K562 (cell line): Measurements from ENCODE around the gene NSRP1. TPM values are rescaled to one million over a fixed set of nuclear protein-coding genes. Genes with fewer than 3 reads are reported as not detected.

Source experiments
- ATAC-seq: fragments of 200-7000 bp; cut with Tn5 transposase; 3 replicates; pipeline ENCODE4 v1.9.1; 2020; ENCODE audit warnings: moderate library complexity
- BruUV-seq: library from RNA; stranded (reverse); fragments of 400-500 nt; replicated peaks from 2 replicates; lab custom pipeline; 2021; lab: Mats Ljungman, UMichigan
- CTCF ChIA-PET: fragments of 300-600 bp; formaldehyde crosslinking; extraction: SDS; loops from one replicate; lab custom pipeline; 2021; ENCODE audit warnings: low intra/inter-chr PET ratio; lab: Yijun Ruan, JAX
- POLR2A ChIA-PET: fragments of 300-600, 350-650 bp; sonication (Branson Sonifier 250); formaldehyde crosslinking; extraction: SDS; loops from one replicate; lab custom pipeline; 2021; ENCODE audit warnings: antibody characterized with exemption, inconsistent platforms; lab: Yijun Ruan, JAX
- DNase-seq, 4 experiments: peaks; one replicate each; pipeline versions ENCODE4 v3.0.0 to v3.0.0-alpha.2; 2011 to 2018; ENCODE audit warnings: low spot score in 3 of 4, mixed read lengths in 3 of 4; ENCODE audit errors: extremely low read depth in 1 of 4
- FAIRE-seq: peaks from 2 replicates; lab custom pipeline; 2011; peaks lifted over from hg19 to GRCh38; lab: Jason Lieb, UNC
- H2AFZ ChIP-seq: 2 replicates; pipeline ENCODE4 v1.6.0; 2011; ENCODE audit warnings: low read depth, low read length, control low read depth, inconsistent platforms
- H3K27ac ChIP-seq: fragments of 200-600 bp; 3 replicates; pipeline ENCODE4 v1.8.0; 2011; ENCODE audit warnings: low read depth, mild to moderate bottlenecking, control low read depth, inconsistent platforms, low read length, moderate library complexity, mixed read lengths; ENCODE audit errors: extremely low read depth
- H3K27me3 ChIP-seq, 2 experiments: fragments of 300-600 bp in 1 of 2; 2 replicates in 1 of 2; 3 replicates in 1 of 2; pipeline versions ENCODE4 v1.6.0 to v1.8.0; 2011; ENCODE audit warnings: inconsistent platforms in 2 of 2, low read length in 2 of 2, mild to moderate bottlenecking in 1 of 2, mixed read lengths in 1 of 2, moderate library complexity in 1 of 2; ENCODE audit not compliant: control insufficient read depth in 2 of 2, insufficient read depth in 2 of 2
- H3K36me3 ChIP-seq: fragments of 300-600 bp; 3 replicates; pipeline ENCODE4 v1.8.0; 2011; ENCODE audit warnings: mild to moderate bottlenecking, low read length, inconsistent platforms; ENCODE audit not compliant: control insufficient read depth, insufficient read depth
- H3K4me1 ChIP-seq, 2 experiments: fragments of 200-600 bp in 1 of 2; replicated peaks in 1 of 2; 2 replicates in 1 of 2; 3 replicates in 1 of 2; pipeline versions ENCODE4 v1.5.1 to v1.8.0; 2011; ENCODE audit warnings: inconsistent platforms in 2 of 2, low read length in 2 of 2, mild to moderate bottlenecking in 1 of 2, mixed read lengths in 1 of 2, moderate library complexity in 1 of 2; ENCODE audit not compliant: control insufficient read depth in 2 of 2, insufficient read depth in 2 of 2
- H3K4me2 ChIP-seq: 2 replicates; pipeline ENCODE4 v1.6.1; 2011; ENCODE audit warnings: low read length, control low read depth, inconsistent platforms, mixed read lengths; ENCODE audit not compliant: insufficient read depth
- H3K4me3 ChIP-seq: fragments of 200-600 bp; sonication (generic), shearing (Covaris generic); 2 replicates; pipeline ENCODE4 v1.5.1; 2016; ENCODE audit warnings: control low read depth, inconsistent platforms
- H3K79me2 ChIP-seq: fragments of 200-600 bp; 3 replicates; pipeline ENCODE4 v1.8.0; 2011; ENCODE audit warnings: low read length, inconsistent platforms; ENCODE audit not compliant: control insufficient read depth, insufficient read depth
- H3K9ac ChIP-seq, 2 experiments: 2 replicates each; pipeline versions ENCODE4 v1.6.0 to v1.6.1; 2011; ENCODE audit warnings: low read depth in 2 of 2, low read length in 2 of 2, control low read depth in 1 of 2, inconsistent platforms in 1 of 2, mild to moderate bottlenecking in 1 of 2, mixed read lengths in 1 of 2; ENCODE audit not compliant: insufficient read depth in 1 of 2
- H3K9me1 ChIP-seq: one replicate; pipeline ENCODE4 v1.6.0; 2011; ENCODE audit warnings: inconsistent platforms, mild to moderate bottlenecking, low read length, moderate library complexity; ENCODE audit not compliant: control insufficient read depth, insufficient read depth
- H3K9me3 ChIP-seq: replicated peaks from 2 replicates; pipeline ENCODE4 v1.5.1; 2011; ENCODE audit warnings: low read depth, low read length, inconsistent platforms; ENCODE audit not compliant: control insufficient read depth, insufficient read depth
- H4K20me1 ChIP-seq: replicated peaks from 2 replicates; pipeline ENCODE4 v1.6.1; 2011; ENCODE audit warnings: low read length, inconsistent platforms, mixed read lengths; ENCODE audit not compliant: control insufficient read depth, insufficient read depth
- DMBX1 ChIP-seq: fragments of 250-450 bp; sonication (Bioruptor Pico); IDR thresholded peaks from 2 replicates; pipeline ENCODE4 v1.8.0; 2022; ENCODE audit warnings: inconsistent platforms, mild to moderate bottlenecking, moderate library complexity, borderline replicate concordance
- GATAD2B ChIP-seq: fragments of 450-650 bp; IDR thresholded peaks from 2 replicates; pipeline ENCODE4 v1.6.1; 2017; ENCODE audit warnings: mild to moderate bottlenecking, borderline replicate concordance
- IFI16 ChIP-seq: fragments of 250-450 bp; sonication (Bioruptor Pico); IDR thresholded peaks from 2 replicates; pipeline ENCODE4 v2.1.2; 2022; ENCODE audit warnings: mild to moderate bottlenecking, inconsistent platforms
- JUNB ChIP-seq: fragments of 450-650 bp; formaldehyde crosslinking; conservative IDR thresholded peaks from 2 replicates; pipeline ENCODE4 v1.4.0; 2020; ENCODE audit warnings: mild to moderate bottlenecking
- NBN ChIP-seq: fragments of 450-650 bp; IDR thresholded peaks from 2 replicates; pipeline ENCODE4 v1.6.1; 2016; ENCODE audit warnings: low read depth, mild to moderate bottlenecking
- NCOA6 ChIP-seq: fragments of 450-650 bp; IDR thresholded peaks from 2 replicates; pipeline ENCODE4 v1.6.1; 2017; ENCODE audit warnings: mild to moderate bottlenecking
- NFIC ChIP-seq: fragments of 450-650 bp; IDR thresholded peaks from 2 replicates; pipeline ENCODE4 v1.6.1; 2017; ENCODE audit warnings: mild to moderate bottlenecking, inconsistent platforms
- POLR2AphosphoS5 ChIP-seq: IDR thresholded peaks from 2 replicates; pipeline ENCODE4 v1.6.1; 2011; ENCODE audit warnings: mild to moderate bottlenecking, low read depth, low read length, moderate library complexity; ENCODE audit not compliant: control insufficient read depth, insufficient read depth
- PTTG1 ChIP-seq: fragments of 450-650 bp; IDR thresholded peaks from 2 replicates; pipeline ENCODE4 v1.6.1; 2016; ENCODE audit warnings: low read depth, mild to moderate bottlenecking, missing genetic modification characterization, missing compliant biosample characterization
- SMAD3 ChIP-seq: fragments of 450-650 bp; formaldehyde crosslinking; conservative IDR thresholded peaks from 2 replicates; pipeline ENCODE4 v1.4.0; 2020; ENCODE audit warnings: mild to moderate bottlenecking
- U2AF1 ChIP-seq: fragments of 200-400 bp; formaldehyde crosslinking; optimal IDR thresholded peaks from 2 replicates; pipeline ENCODE3; 2017; ENCODE audit warnings: mild to moderate bottlenecking, low read depth, low read length, moderate library complexity
- ZNF77 ChIP-seq: fragments of 250-450 bp; sonication (Bioruptor Pico); IDR thresholded peaks from 2 replicates; pipeline ENCODE4 v1.5.0; 2020
- WGBS: fragments of 100-300 bp; shearing (Covaris generic); methylation state at CpG from one replicate; pipeline ENCODE4 v1.1.6; 2016; ENCODE audit warnings: low coverage, mixed read lengths; ENCODE audit not compliant: insufficient coverage; ENCODE audit errors: missing lambda C conversion rate; 5-methylcytosine and 5-hydroxymethylcytosine counted together
- in situ Hi-C: fragments of 300-500 bp; cut with MboI; formaldehyde crosslinking; loops from 4 replicates; pipeline ENCODE4 v1.15.0; 2018; ENCODE audit warnings: inconsistent platforms, mixed read lengths
- intact Hi-C: fragments of 100-400 bp; cut with micrococcal nuclease; formaldehyde crosslinking; loops from 2 replicates; pipeline ENCODE4 v1.14.2; 2022
- polyA plus RNA-seq, 8 experiments: library from polyadenylated mRNA; depleted of rRNA in 4 of 8; stranded (reverse) in 5 of 8; unstranded in 3 of 8; fragments of >200 nt; fragmentation: Nextera tagmentation in 2 of 8; fragmentation: Illumina TruSeq in 1 of 8; extraction: Ambion mirVana in 2 of 8; extraction: Trizol in 1 of 8; gene quantifications; 2 replicates each; pipeline versions ENCODE4 v1.2.1 to v1.2.3, GENCODE V29; 2011 to 2014; ENCODE audit warnings: inconsistent platforms in 1 of 8, missing spikeins in 1 of 8
- total RNA-seq, 7 experiments: library from RNA; depleted of rRNA in 6 of 7; stranded (reverse); fragments of >200 nt in 6 of 7; fragmentation: Illumina TruSeq in 2 of 7; extraction: Trizol in 2 of 7; gene quantifications; 2 replicates each; pipeline versions ENCODE4 v1.2.1 to v1.2.3, GENCODE V29; 2011 to 2021; ENCODE audit warnings: low replicate concordance in 1 of 7
- TF ChIP-seq, protein P1 (sequence below): fragments of 450-650 bp; formaldehyde crosslinking; IDR thresholded peaks from 2 replicates; pipeline ENCODE4 v1.4.0; 2020; ENCODE audit warnings: mild to moderate bottlenecking, mixed read lengths

NSRP1 gene
- total and polyA plus RNA-seq, 9 of the 15 experiments (the other 6 are each of a cell fraction or from before 2014, with no cell fraction given) = 18.4 to 68.6 (median 32.7) TPM

DNA sequence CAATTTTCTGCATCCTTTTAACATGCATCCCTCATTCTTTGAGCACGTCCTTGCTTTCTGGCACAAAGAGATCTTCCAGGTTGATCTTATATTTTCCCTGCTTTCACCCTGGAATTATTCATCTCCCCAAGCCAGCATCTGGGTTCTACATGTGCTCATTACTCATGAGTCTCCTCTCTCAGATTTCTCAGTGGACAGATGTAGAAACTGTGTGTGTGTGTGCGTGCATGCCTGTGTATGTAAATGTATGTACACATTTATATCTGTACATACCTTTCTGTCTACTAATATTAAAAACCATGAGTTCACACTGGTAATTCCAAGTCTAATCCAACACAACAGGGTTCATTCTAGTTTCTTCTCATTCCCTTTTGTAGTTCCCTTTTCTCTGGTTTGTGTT, 41.9 kb upstream of the NSRP1 start:
- Histone ChIP-seq H3K9me3 (no peaks in the 10 kb centered on the region), H3K4me1 (no peaks in the 10 kb centered on the region), H3K9ac (no peak overlapping the region), H3K27ac (no peak overlapping the region), H4K20me1 (no peaks in the 10 kb centered on the region; the same call in 1 of the 2 replicates), H3K4me3 (no peak overlapping the region), H3K36me3 (no peaks in the 10 kb centered on the region), H3K9me1 (no peaks in the 10 kb centered on the region), H3K79me2 (no peaks in the 10 kb centered on the region), H3K27me3 (peaks cover 7 to 14% of the 10 kb centered on the region in 2 experiments; a peak in 3 of 5 replicates), H2AFZ (no peak overlapping the region), H3K4me2 (no peak overlapping the region)
- WGBS = 0% methylated on average over 2 of the region's 2 CpGs
- no TSS peak for BruUV-seq
- no peak for FAIRE-seq
- in situ Hi-C loops = no loop called here
- TF ChIP-seq NBN (no peak), IFI16 (CRISPR knock-in tag) (no peak), SMAD3 (CRISPR knock-in tag) (no peak), NCOA6 (no peak), JUNB (CRISPR knock-in tag) (no peak), ZNF77 (CRISPR knock-in tag) (no peak), GATAD2B (no peak), NFIC (no peak), DMBX1 (CRISPR knock-in tag) (no peak), U2AF1 (no peak), PTTG1 (tag) (no peak), POLR2AphosphoS5 (no peak)
- TF ChIP-seq, protein P1, sequence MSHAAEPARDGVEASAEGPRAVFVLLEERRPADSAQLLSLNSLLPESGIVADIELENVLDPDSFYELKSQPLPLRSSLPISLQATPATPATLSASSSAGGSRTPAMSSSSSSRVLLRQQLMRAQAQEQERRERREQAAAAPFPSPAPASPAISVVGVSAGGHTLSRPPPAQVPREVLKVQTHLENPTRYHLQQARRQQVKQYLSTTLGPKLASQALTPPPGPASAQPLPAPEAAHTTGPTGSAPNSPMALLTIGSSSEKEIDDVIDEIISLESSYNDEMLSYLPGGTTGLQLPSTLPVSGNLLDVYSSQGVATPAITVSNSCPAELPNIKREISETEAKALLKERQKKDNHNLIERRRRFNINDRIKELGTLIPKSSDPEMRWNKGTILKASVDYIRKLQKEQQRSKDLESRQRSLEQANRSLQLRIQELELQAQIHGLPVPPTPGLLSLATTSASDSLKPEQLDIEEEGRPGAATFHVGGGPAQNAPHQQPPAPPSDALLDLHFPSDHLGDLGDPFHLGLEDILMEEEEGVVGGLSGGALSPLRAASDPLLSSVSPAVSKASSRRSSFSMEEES (CRISPR knock-in tag) = no peak
- ChIA-PET POLR2A (interaction anchor here (0.9 kb wide), 1 partner anchor 12 kb away, joined by 3 read pairs; no protein-coding TSS in a partner anchor), CTCF (no interaction called here)
- intact Hi-C loops = no loop called here
- ATAC-seq = no peak
- no peak for DNase-seq
